HG03095 (cell line): ENCODE results near the gene CDKN2A.
"Not testable (repeated sequence)": the region's sequence is repeated elsewhere in the genome, so short reads cannot be mapped to it uniquely, and the experiment has no call there.

Source experiments
- ATAC-seq: cut with Tn5 transposase; IDR thresholded peaks from one replicate; pipeline ENCODE4 v1.9.1; 2021; ENCODE audit warnings: moderate library complexity; ENCODE audit not compliant: unreplicated experiment

Gene CDKN2A

DNA sequence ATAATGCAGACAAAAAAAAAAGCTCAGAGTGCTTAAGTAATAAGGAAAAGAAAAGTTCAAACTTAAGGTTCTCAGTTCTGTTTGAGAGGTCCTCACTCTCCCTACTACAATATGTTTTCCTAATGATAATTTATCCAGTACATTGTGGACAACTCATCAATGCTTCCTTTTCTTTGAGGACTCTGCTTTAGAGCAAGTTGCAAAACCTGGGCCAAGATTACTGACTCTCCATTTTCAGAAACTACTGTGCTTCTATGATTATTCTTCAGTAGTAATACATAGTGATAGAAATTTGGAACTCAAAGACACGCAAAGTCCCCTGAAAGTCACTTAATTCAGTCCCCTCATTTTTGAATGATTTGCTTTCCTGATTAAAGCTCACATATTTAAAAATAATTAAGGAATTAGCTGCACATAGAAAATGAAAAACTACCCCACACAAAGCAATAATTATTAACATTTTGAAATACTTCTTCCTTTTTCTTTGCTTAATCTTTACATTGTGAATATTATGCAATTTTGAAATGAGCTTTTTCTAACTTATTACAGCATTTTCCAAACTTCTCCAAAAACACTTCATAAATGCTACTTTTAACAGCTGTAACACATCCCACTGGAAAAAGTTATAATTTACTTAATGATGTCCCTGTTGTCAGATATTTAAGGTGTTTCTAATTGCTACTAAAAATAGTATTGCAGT is 11.2 kb downstream of the CDKN2A start:
- ATAC-seq, result no peak

GRCh38 chr9:21982391-21982790 is 11.8 kb downstream of the CDKN2A start:
- ATAC-seq, result no peak

- no peak for ATAC-seq
These were observed 17.8 kb downstream of the CDKN2A start for GRCh38 chr9:21976334-21976875.

- ATAC-seq, result peak; percentile 61
These were observed 19.3 kb downstream of the CDKN2A start for GRCh38 chr9:21974722-21975409.

DNA sequence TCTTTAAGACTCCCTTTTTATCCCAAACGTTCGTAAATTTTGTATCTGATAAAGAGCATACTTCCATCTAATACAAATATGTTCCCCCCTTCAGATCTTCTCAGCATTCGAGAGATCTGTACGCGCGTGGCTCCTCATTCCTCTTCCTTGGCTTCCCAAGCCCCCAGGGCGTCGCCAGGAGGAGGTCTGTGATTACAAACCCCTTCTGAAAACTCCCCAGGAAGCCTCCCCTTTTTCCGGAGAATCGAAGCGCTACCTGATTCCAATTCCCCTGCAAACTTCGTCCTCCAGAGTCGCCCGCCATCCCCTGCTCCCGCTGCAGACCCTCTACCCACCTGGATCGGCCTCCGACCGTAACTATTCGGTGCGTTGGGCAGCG is 19.9 kb downstream of the CDKN2A start:
- ATAC-seq, result no peak

- ATAC-seq, result no peak
These were observed 21.8 kb downstream of the CDKN2A start for GRCh38 chr9:21972361-21972760.

DNA sequence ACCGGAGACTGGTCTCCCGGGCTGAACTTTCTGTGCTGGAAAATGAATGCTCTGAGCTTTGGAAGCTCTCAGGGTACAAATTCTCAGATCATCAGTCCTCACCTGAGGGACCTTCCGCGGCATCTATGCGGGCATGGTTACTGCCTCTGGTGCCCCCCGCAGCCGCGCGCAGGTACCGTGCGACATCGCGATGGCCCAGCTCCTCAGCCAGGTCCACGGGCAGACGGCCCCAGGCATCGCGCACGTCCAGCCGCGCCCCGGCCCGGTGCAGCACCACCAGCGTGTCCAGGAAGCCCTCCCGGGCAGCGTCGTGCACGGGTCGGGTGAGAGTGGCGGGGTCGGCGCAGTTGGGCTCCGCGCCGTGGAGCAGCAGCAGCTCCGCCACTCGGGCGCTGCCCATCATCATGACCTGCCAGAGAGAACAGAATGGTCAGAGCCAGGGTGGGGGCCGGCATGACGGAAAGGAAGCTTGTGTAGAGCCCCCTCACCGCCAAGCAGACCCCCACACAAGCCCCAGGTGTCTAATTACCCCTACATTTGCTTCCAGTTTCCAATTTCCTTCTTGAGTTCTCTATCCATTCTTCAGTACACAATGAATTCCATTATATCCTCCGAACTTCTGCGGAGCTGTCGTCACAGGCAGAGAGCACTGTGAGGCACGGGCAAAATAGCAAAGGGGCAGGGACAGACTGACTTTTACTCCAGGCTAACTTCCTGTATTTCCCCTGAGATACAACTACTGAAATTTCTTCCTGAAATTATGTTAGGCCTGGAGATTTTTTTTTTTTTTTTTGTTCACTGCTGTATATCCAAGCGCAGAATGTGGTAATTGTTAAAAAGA is 23.2 kb downstream of the CDKN2A start:
- ATAC-seq, result no peak

DNA sequence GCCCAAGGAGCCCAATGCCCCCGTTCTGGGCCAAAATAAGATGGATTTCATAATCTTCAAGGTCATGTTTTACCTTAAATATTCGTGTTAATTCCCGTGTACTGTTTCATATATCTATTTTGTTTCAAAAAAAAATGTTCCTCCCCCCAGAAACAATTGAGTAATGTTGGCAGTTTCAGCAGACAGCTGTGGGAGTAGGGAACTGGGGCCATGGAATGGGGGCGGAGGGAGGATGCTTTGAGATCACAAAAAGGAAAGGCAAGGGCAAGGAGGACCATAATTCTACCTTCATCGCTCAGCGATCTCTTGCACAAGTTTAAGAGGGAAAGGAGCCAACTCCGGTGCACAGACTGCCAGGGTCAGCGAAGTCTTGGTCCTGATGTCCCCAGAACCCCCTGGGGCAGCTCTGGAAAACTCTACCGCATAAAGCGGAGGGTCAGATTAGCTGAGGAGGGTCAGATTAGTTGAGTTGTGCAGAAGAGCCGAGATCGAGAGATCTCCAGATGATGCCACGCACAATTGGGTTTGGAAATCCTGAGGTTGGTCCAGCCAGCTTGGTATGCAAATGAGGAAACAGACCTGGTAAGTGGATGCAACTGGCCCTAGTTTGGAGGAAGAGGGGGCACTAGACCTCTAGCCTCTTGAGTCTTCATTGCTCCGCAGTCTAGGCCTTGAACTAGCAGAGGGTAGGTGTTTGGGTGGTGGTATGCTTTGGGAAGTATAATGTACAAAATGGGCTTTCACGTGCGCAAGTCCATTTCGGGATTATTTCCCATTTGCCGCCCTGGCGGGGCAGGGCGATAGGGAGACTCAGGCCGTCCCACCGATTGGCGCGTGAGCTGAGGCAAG is 24.0 kb downstream of the CDKN2A start:
- no peak for ATAC-seq

DNA sequence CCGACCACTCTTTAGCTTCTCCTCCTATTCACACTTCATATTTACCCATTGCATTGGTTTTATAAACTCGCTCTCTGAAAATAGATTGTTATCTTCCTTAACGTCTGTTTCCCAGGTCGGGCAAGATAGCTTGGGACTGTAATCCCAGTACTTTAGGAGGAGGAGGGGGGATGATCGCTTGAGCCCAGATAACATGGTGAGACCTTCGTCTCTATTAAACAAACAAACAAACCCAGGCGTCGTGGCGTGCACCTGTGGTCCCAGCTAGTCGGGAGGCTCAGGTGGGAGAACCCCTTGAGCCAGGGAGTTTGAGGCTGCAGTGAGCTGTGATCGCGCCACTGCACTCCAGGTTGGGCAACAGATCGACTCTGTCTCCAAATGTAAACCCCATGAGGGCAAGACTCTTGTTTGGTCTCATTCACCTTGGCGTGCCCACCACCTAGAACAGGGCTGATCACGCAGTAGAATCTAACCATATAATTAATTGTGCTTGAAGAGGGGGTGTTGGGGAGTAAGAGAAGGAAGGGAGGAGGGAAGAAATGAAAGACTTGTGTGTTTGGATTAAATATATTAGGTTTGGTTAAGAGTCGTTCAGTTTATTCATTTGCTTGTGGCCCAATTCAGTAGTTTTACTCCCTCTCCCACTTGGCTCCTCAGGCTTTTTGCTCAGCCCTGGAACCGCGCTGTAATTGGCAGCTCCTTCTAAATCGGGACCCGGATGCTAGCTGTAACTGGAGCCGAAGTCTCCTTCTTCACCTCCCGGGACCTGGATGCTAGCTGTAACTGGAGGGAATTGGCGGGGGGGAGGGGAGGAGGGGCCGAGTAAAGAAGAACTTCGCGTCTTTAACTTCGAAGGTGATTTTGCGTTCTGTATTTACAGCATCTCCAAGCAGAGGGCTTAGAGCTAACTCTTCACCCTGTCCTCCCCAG is 24.9 kb downstream of the CDKN2A start:
- ATAC-seq, result no peak

DNA sequence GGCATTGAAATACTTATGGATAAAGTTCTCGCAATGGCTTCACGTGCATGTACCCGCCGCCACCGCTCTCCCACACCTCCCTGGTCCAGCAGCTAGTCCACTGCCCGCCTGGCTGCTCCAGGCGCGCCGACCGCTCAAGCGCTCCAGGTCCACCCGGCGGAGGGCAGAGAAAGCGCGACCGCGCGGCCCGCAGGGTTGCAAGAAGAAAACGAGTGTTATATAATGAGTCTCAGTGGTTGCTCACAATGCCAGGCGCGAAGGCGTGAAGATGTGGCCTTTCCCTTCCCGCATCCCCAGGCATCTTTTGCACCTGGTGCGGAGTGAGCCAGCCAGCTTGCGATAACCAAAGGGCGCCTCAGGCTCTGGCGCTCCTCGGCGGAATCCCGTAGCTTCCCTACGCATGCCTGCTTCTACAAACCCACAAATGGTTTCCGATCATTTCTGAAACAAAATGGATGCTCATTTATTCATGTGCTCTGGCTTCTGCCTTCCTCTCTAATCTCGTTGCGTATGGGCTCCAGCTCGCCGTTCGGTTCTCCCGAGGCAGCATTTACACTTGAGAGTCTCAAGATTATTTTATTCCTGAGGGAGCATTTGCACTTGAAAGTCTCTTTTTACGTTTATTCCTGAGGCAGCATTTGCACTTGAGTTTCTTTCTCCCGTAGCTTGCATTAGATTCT is 25.7 kb downstream of the CDKN2A start:
- ATAC-seq, result no peak

- no peak for ATAC-seq
These were observed 26.5 kb downstream of the CDKN2A start for GRCh38 chr9:21967702-21968101.

- no peak for ATAC-seq
These were observed 27.0 kb downstream of the CDKN2A start for GRCh38 chr9:21967169-21967568.

DNA sequence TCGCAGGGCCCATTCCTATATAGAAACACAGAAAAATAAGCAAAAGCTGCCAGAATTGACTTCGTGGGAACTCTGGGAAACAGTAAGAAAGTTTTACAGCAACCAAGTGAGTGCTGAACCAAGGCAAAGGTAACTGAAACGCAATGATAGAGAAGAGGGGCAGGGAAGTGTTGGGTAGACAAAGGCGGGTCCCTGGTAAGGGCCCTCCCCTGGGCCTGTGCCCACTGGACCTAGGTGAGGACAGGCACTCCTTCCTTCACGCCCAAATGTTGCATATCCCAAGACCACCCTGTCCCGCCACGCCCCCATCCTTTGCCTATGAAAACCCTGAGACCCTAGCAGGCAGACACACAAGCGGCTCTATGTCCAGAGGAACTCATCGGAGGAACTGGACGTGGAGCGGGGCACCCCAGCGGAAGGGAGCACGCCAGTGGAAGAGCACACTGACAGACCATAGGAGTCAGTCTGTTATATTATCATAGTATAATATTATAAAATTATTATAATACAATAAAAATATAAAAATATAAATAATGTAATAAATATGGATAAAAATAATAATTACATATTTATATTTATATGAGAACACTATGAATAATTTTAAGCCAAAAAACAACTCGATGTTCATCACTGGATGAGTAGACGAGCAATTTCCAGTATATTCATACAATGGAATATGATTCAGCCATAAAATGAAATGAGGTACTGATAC is 27.9 kb downstream of the CDKN2A start:
- no peak for ATAC-seq

DNA sequence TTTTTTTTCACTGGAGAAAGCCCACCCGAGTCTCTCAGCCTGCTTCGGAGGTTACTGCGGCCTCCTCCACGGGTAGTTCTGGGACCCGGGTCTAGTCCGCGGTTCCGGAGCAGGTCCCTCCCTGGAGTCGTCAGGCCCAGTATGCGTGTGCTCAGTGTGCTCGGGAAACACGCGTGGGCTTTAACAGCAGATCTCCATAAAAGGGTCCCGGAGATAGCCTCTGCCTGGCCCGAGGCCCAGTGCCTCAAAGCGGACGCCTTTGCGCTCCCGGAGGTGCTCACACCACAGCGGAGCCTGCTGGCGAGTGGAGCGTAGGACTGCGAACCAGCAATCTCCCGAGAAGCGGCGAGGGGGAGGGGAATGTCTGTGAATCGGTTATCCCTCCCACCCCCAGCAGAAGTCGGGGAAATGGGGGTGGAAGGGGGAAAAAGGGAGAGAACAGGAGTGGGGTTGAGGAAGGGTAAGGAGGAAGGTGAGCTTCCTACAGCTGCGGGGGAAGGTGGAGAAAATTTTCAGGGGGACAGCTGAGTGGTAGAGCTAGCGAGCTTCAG is 28.7 kb downstream of the CDKN2A start:
- ATAC-seq, result peak; percentile 88

DNA sequence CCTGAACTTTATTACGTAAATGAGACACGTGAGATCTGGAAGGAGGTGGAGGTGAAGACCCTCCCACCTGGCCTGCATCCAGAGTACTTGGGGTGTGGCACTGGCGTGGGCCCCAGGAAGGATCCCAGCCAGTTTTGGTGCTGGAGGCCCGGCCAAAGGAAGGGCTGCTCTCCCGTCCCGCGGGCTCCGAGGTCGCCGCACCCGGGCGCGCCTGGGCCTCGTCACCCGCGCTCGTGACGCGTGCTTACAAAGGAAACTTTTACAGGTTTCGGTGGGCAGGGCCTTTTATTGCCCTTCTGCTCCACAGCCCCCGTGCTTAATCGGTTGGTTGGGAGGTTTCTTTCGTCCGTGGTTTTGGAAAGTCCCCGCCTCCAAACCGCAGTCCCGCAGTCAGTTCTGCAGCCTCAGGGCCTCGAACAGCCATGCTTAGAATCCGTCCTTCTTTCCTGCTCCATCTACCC is 29.2 kb downstream of the CDKN2A start:
- ATAC-seq, result peak; percentile 65

GRCh38 chr9:21961569-21961968 is 32.6 kb downstream of the CDKN2A start:
- no peak for ATAC-seq

- ATAC-seq, result not testable (repeated sequence)
These were observed 34.9 kb downstream of the CDKN2A start for GRCh38 chr9:21959268-21959667.

DNA sequence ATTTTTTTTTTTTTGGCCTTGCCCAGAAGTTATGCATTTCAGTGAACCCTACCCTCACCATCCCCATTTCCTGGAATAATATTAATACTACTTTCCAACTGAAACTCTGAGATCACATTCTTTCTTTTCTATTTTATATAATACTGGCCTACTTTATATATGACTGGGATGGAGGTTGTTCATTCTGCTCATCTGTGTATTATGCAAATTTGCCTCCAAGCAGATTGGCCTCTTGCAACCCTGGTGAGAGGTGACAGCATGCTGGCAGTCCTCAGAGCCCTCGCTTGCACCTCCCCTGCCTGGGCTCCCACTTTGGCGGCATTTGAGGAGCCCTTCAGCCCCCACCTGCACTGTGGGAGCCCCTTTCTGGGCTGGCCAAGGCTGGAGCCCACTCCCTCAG is 35.4 kb downstream of the CDKN2A start:
- no peak for ATAC-seq
